ENCODE results near the gene P2RX1.
"Not testable (repeated sequence)": the region's sequence is repeated elsewhere in the genome, so short reads cannot be mapped to it uniquely, and the experiment has no call there.

P2RX1 gene

DNA sequence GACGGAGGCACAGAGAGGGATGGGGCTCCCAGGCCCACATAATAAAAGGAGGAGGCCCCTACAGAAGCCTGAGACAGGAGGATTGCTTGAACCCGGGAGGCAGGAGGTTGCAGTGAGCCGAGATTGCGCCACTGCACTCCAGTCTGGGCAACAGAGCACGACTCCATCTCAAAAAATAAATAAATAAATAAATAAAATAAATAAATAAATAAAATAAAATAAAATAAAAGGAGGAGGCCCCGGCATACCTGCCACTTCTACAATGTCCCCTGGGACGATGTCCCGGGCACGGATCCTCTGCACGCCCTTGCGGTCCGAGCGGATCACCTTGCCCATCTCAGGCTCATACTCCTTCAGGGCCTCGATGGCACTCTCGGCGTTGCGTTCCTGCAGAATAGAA is 34.7 kb upstream of the P2RX1 start:
- Histone ChIP-seq H4K20me1 (ENCODE audit: low read depth, low read length) (no peaks in the 10 kb centered on the region), H3K9me3 (ENCODE audit: insufficient read depth, low read length) (no peaks in the 10 kb centered on the region), H3K79me2 (ENCODE audit: insufficient read depth, low read length) (peaks cover 24% of the 10 kb centered on the region), H3K9ac (ENCODE audit: low read length) (no peak overlapping the region), H3K9me2 (replicated peaks; ENCODE audit: insufficient read depth, low read length) (no peaks in the 10 kb centered on the region), H3K4me3 (ENCODE audit: insufficient read depth, low read length, poor library complexity, severe bottlenecking) (no peak overlapping the region), H3K4me2 (ENCODE audit: low read depth, low read length, poor library complexity, severe bottlenecking) (no peak overlapping the region), H3K27me3 (ENCODE audit: low read length) (no peaks in the 10 kb centered on the region), H3K36me3 (ENCODE audit: low read length) (peaks cover 8% of the 10 kb centered on the region; the same call in 1 of the 2 replicates), H3K27ac (ENCODE audit: low read depth, low read length) (no peak overlapping the region), H2AFZ (ENCODE audit: low read depth, low read length, severe bottlenecking) (no peak overlapping the region), H3F3A (ENCODE audit: insufficient read depth) (peaks cover 5% of the 10 kb centered on the region; the same call in 1 of the 2 replicates)
- TF ChIP-seq, protein P1, sequence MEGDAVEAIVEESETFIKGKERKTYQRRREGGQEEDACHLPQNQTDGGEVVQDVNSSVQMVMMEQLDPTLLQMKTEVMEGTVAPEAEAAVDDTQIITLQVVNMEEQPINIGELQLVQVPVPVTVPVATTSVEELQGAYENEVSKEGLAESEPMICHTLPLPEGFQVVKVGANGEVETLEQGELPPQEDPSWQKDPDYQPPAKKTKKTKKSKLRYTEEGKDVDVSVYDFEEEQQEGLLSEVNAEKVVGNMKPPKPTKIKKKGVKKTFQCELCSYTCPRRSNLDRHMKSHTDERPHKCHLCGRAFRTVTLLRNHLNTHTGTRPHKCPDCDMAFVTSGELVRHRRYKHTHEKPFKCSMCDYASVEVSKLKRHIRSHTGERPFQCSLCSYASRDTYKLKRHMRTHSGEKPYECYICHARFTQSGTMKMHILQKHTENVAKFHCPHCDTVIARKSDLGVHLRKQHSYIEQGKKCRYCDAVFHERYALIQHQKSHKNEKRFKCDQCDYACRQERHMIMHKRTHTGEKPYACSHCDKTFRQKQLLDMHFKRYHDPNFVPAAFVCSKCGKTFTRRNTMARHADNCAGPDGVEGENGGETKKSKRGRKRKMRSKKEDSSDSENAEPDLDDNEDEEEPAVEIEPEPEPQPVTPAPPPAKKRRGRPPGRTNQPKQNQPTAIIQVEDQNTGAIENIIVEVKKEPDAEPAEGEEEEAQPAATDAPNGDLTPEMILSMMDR (IDR thresholded peaks at IDR 0.05; ENCODE audit: insufficient read depth, low read length, poor library complexity, severe bottlenecking): no peak
- TF ChIP-seq EZH2phosphoT487 (conservative IDR thresholded peaks at IDR 0.05; ENCODE audit: low read length): no peak

DNA sequence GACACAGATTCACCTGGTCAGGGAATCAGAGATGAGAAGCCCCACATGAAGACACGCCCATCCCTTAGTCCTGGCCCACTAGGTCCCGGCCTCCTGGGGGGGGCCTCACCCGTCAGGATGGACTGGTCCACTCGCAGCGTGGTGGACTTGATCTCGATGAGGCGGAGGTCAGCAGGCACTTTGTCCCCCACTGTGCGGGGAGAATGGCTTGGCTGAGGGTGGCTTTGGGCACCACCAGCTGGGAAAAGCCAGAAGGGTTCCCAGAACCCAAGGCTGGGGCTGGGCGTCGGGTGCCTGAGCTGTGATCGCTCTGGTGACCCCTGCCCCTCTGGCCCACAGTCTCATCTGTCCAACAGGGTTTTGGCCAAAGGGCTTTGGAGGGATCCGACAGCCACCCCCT is 34.3 kb upstream of the P2RX1 start:
- Histone ChIP-seq H3K4me2 (ENCODE audit: low read depth, low read length, poor library complexity, severe bottlenecking) (no peak overlapping the region), H2AFZ (ENCODE audit: low read depth, low read length, severe bottlenecking) (no peak overlapping the region), H3K9me3 (ENCODE audit: insufficient read depth, low read length) (no peaks in the 10 kb centered on the region), H4K20me1 (ENCODE audit: low read depth, low read length) (no peaks in the 10 kb centered on the region), H3K27ac (ENCODE audit: low read depth, low read length) (no peak overlapping the region), H3K4me3 (ENCODE audit: insufficient read depth, low read length, poor library complexity, severe bottlenecking) (no peak overlapping the region), H3K79me2 (ENCODE audit: insufficient read depth, low read length) (peaks cover 22% of the 10 kb centered on the region), H3K9ac (ENCODE audit: low read length) (no peak overlapping the region), H3F3A (ENCODE audit: insufficient read depth) (peaks cover 5% of the 10 kb centered on the region; the same call in 1 of the 2 replicates), H3K27me3 (ENCODE audit: low read length) (no peaks in the 10 kb centered on the region), H3K9me2 (replicated peaks; ENCODE audit: insufficient read depth, low read length) (no peaks in the 10 kb centered on the region), H3K36me3 (ENCODE audit: low read length) (peaks cover 8% of the 10 kb centered on the region; the same call in 1 of the 2 replicates)
- TF ChIP-seq, protein P1 (IDR thresholded peaks at IDR 0.05; ENCODE audit: insufficient read depth, low read length, poor library complexity, severe bottlenecking): no peak
- TF ChIP-seq EZH2phosphoT487 (conservative IDR thresholded peaks at IDR 0.05; ENCODE audit: low read length): no peak

DNA sequence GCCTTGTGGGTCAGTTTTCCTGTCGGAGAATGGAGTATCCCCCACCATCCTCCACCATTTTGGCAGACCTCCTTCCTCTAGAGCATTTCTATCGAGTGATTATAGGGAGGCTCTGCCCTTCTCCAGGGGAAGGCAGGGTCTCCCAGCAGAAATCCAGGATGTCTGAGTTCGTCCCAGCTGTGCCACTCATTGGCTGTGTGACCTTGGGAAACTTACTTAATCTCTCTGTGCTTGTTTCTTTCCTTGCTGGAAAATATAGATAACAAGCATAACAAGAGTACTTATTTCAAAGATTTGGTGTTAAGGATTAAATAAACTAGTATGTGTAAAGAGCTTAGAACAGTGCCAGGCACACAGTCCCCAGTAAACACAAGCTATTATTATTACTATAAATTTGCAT is 33.2 kb upstream of the P2RX1 start:
- peaks cover 8% of the 10 kb centered on the region; the same call in 1 of the 2 replicates for H3K36me3 ChIP-seq (ENCODE audit: low read length)
- no peak overlapping the region for H3K9ac ChIP-seq (ENCODE audit: low read length)
- H3F3A ChIP-seq (ENCODE audit: insufficient read depth): peaks cover 5% of the 10 kb centered on the region; the same call in 1 of the 2 replicates
- H3K4me3 ChIP-seq (ENCODE audit: insufficient read depth, low read length, poor library complexity, severe bottlenecking): no peak overlapping the region
- TF ChIP-seq EZH2phosphoT487 (conservative IDR thresholded peaks at IDR 0.05; ENCODE audit: low read length): no peak
- TF ChIP-seq, protein P1 (IDR thresholded peaks at IDR 0.05; ENCODE audit: insufficient read depth, low read length, poor library complexity, severe bottlenecking): no peak
- peaks cover 14% of the 10 kb centered on the region; the same call in 1 of the 2 replicates for H3K79me2 ChIP-seq (ENCODE audit: insufficient read depth, low read length)
- H2AFZ ChIP-seq (ENCODE audit: low read depth, low read length, severe bottlenecking): no peak overlapping the region
- H3K9me3 ChIP-seq (ENCODE audit: insufficient read depth, low read length): no peaks in the 10 kb centered on the region
- no peaks in the 10 kb centered on the region for H4K20me1 ChIP-seq (ENCODE audit: low read depth, low read length)
- H3K4me2 ChIP-seq (ENCODE audit: low read depth, low read length, poor library complexity, severe bottlenecking): no peak overlapping the region
- H3K27ac ChIP-seq (ENCODE audit: low read depth, low read length): no peak overlapping the region
- H3K9me2 ChIP-seq (replicated peaks; ENCODE audit: insufficient read depth, low read length): no peaks in the 10 kb centered on the region
- no peaks in the 10 kb centered on the region for H3K27me3 ChIP-seq (ENCODE audit: low read length)

DNA sequence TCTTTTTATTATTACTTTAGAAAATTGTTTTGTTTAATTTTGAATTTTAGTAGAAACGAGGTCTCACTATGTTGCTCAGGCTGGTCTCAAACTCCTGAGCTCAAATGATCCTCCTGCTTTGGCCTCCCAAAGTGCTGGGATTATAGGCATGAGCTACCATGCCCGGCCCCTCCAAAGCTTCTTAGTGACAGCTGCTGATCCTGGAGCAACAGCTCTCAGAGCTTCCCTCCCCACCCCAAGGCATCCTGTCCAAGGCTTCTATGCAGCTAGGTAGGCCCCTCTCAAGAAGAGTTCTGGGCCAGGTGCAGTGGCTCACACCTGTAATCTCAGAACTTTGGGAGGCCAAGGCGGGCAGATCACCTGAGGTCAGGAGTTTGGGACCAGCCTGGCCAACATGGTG is 32.3 kb upstream of the P2RX1 start:
- H4K20me1 ChIP-seq (ENCODE audit: low read depth, low read length); H3K9me3 ChIP-seq (ENCODE audit: insufficient read depth, low read length); H3F3A ChIP-seq (ENCODE audit: insufficient read depth); H3K27me3 ChIP-seq (ENCODE audit: low read length); H3K27ac ChIP-seq (ENCODE audit: low read depth, low read length); H3K9me2 ChIP-seq (replicated peaks; ENCODE audit: insufficient read depth, low read length); H3K9ac ChIP-seq (ENCODE audit: low read length); H3K4me3 ChIP-seq (ENCODE audit: insufficient read depth, low read length, poor library complexity, severe bottlenecking); H3K4me2 ChIP-seq (ENCODE audit: low read depth, low read length, poor library complexity, severe bottlenecking); H2AFZ ChIP-seq (ENCODE audit: low read depth, low read length, severe bottlenecking); H3K36me3 ChIP-seq (ENCODE audit: low read length): not testable (repeated sequence)
- peaks cover 12% of the 10 kb centered on the region; the same call in 1 of the 2 replicates for H3K79me2 ChIP-seq (ENCODE audit: insufficient read depth, low read length)
